Body of pancreas (tissue), 4 donors: ENCODE measurements around the gene LRRC3. TPM values are rescaled to one million over a fixed set of nuclear protein-coding genes. Genes with fewer than 3 reads are reported as not detected.
A peak's percentile ranks its signal among the peaks of the same experiment; 100 is the strongest.
"Not testable (repeated sequence)": the region's sequence is repeated elsewhere in the genome, so short reads cannot be mapped to it uniquely, and the experiment has no call there.

Source experiments
- ATAC-seq: fragments of 150-250 bp; one replicate; pipeline ENCODE4 v1.9.1; 2016
- DNase-seq, 4 donors: peaks; one replicate each; pipeline ENCODE4 v3.0.0-alpha.2; 2019
- H3K27ac ChIP-seq, 4 donors: fragments of 200-600 bp; sonication (generic); 1 replicate in 3 of 4; 2 replicates in 1 of 4; pipeline versions ENCODE4 v1.5.1 to v1.6.1; 2016 to 2019; ENCODE audit warnings: mild to moderate bottlenecking in 1 of 4, mixed read lengths in 1 of 4, moderate library complexity in 1 of 4
- H3K27me3 ChIP-seq, 2 donors: fragments of 200-600 bp; sonication (generic); one replicate each; pipeline ENCODE4 v1.6.0; 2016; ENCODE audit warnings: mild to moderate bottlenecking in 1 of 2
- H3K36me3 ChIP-seq, 2 donors: fragments of 200-600 bp; sonication (generic); replicated peaks in 1 of 2; 2 replicates each; pipeline ENCODE4 v1.5.1; 2016; ENCODE audit warnings: low read depth in 2 of 2; ENCODE audit not compliant: insufficient read depth in 1 of 2
- H3K4me1 ChIP-seq: fragments of 200-600 bp; sonication (generic); one replicate; pipeline ENCODE4 v1.6.0; 2016
- H3K4me3 ChIP-seq, 2 donors: fragments of 200-600 bp; sonication (generic); 1 replicate in 1 of 2; 2 replicates in 1 of 2; pipeline ENCODE4 v1.5.1; 2016 to 2019
- H3K9me3 ChIP-seq, 3 donors: fragments of 200-600 bp; sonication (generic); 1 replicate in 2 of 3; 2 replicates in 1 of 3; pipeline ENCODE4 v1.5.1; 2016
- POLR2A ChIP-seq, 3 donors: fragments of 450-650 bp; IDR thresholded peaks; one replicate each; pipeline ENCODE4 v1.6.1; 2016; ENCODE audit warnings: antibody characterized with exemption in 3 of 3, mild to moderate bottlenecking in 2 of 3
- WGBS, 2 donors: methylation state at CpG; one replicate each; pipeline ENCODE4 v1.1.5; 2017; 5-methylcytosine and 5-hydroxymethylcytosine counted together
- intact Hi-C: fragments of 100-400 bp; cut with DNase I; formaldehyde crosslinking; loops from one replicate; pipeline ENCODE4 v1.15.1; 2023
- total RNA-seq, 2 donors: library from RNA; depleted of rRNA; stranded (reverse); fragments of >200 nt; gene quantifications; one replicate each; pipeline ENCODE4 v1.1.0, GENCODE V29; 2016
- TF ChIP-seq, protein P1 (sequence below), 7 experiments: fragments of 450-650 bp in 4 of 7; fragments of 200-600 bp in 3 of 7; sonication (generic) in 3 of 7; IDR thresholded peaks; one replicate each; pipeline ENCODE4 v1.5.1; 2016 to 2019; ENCODE audit warnings: antibody characterized with exemption in 7 of 7

The LRRC3 gene
- total RNA-seq, 2 donors from 2014 or later = 0.33 to 1.0 TPM

DNA sequence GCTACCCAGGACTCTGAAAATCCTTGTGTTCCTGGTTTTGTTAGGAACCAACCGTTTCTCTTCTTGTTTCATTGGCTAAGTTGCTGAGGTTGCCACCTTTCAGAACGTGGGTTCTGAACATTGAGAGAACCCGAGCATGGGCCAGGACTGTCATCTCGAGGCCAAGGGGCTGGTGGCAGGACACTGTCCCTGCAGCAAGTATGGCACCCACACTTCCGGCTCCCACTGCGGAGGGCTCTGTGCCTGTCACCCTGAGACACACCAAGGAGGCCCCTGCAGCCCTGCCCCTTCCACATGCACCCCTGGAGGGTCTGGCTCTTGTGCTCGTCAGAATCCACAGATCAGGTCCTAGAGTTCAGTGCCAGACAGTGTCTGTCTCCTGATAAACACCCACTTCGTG is 39.1 kb upstream of the LRRC3 start:
- Histone ChIP-seq H3K36me3 (no peaks in the 10 kb centered on the region), H3K9me3 (no peaks in the 10 kb centered on the region), H3K27ac (no peak overlapping the region), H3K4me1 (no peaks in the 10 kb centered on the region), H3K4me3 (no peak overlapping the region), H3K27me3 (no peaks in the 10 kb centered on the region)
- ATAC-seq (no peak), DNase-seq (no peak)
- intact Hi-C loops = no loop called here
- WGBS, 2 donors = 42 to 46% methylated on average over 4 to 8 of the region's 8 CpGs
- no peak for TF ChIP-seq POLR2A (IDR thresholded peaks at IDR 0.05)
- TF ChIP-seq, protein P1, sequence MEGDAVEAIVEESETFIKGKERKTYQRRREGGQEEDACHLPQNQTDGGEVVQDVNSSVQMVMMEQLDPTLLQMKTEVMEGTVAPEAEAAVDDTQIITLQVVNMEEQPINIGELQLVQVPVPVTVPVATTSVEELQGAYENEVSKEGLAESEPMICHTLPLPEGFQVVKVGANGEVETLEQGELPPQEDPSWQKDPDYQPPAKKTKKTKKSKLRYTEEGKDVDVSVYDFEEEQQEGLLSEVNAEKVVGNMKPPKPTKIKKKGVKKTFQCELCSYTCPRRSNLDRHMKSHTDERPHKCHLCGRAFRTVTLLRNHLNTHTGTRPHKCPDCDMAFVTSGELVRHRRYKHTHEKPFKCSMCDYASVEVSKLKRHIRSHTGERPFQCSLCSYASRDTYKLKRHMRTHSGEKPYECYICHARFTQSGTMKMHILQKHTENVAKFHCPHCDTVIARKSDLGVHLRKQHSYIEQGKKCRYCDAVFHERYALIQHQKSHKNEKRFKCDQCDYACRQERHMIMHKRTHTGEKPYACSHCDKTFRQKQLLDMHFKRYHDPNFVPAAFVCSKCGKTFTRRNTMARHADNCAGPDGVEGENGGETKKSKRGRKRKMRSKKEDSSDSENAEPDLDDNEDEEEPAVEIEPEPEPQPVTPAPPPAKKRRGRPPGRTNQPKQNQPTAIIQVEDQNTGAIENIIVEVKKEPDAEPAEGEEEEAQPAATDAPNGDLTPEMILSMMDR (IDR thresholded peaks at IDR 0.05) = no peak

DNA sequence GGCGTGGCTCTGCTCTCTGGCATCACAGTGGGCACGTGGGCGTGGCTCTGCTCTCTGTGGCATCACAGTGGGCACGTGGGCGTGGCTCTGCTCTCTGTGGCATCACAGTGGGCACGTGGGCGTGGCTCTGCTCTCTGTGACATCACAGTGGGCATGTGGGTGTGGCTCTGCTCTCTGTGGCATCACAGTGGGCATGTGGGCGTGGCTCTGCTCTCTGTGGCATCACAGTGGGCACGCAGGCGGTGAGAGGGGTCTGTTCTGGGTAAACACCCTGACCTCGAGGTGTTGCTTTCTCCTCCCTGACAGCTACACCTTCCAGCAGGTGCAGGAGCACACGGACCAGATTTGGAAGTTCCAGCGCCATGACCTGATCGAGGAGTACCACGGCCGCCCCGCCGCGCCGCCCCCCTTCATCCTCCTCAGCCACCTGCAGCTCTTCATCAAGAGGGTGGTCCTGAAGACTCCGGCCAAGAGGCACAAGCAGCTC is 37.6 kb upstream of the LRRC3 start:
- H3K4me1 ChIP-seq, H3K9me3 ChIP-seq, H3K4me3 ChIP-seq, ATAC-seq, intact Hi-C loops, H3K27me3 ChIP-seq, H3K27ac ChIP-seq, H3K36me3 ChIP-seq: not testable (repeated sequence)
- DNase-seq = peak in 1 of 4 donors; percentile 4
- WGBS, 2 donors = 87% methylated on average over 9 to 18 of the region's 21 CpGs

DNA sequence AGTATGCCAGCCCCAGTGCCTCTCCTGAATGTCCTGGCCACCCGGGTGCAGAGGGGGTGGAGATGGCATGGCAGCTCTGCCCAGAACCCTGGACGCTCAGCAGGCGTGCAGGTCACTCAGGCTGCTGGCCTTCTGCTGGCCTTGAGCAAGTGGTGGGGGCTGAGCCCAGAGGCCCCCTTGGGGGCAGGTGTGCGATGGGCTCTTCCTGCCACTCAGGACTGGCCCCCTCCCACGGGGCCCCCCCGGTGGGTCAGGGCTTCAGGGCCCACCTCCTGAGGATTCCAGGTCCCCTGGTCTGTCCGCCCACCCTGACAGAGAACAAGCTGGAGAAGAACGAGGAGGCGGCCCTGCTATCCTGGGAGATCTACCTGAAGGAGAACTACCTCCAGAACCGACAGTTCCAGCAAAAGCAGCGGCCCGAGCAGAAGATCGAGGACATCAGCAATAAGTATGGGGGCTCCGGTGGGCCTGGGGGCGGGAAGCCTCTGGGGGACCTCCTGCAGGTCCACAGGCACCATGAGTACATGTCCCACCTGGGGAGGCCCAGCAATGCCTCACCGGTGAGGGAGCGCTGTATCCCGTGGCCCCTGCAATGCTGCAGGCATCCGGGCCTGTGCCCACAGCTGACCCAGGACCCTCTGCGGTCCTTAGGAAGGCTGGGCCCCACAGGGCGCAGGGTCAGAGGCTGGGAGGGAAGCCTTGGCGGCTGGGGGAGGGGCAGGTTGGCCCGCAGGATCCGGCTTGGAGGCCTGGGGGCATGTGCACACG is 37.0 kb upstream of the LRRC3 start:
- WGBS, 2 donors = 75% methylated on average over 25 of the region's 25 CpGs; no CpG with 5 or more reads in 1 of the 2 donors
- Histone ChIP-seq H3K4me3 (no peak overlapping the region), H3K4me1 (no peaks in the 10 kb centered on the region), H3K36me3 (no peaks in the 10 kb centered on the region), H3K27me3 (no peaks in the 10 kb centered on the region), H3K9me3 (no peaks in the 10 kb centered on the region), H3K27ac (no peak overlapping the region)
- TF ChIP-seq POLR2A (IDR thresholded peaks at IDR 0.05) = no peak
- TF ChIP-seq, protein P1 (IDR thresholded peaks at IDR 0.05) = no peak
- intact Hi-C loops = no loop called here
- ATAC-seq (no peak), DNase-seq (peak in 1 of 4 donors; percentile 9)

DNA sequence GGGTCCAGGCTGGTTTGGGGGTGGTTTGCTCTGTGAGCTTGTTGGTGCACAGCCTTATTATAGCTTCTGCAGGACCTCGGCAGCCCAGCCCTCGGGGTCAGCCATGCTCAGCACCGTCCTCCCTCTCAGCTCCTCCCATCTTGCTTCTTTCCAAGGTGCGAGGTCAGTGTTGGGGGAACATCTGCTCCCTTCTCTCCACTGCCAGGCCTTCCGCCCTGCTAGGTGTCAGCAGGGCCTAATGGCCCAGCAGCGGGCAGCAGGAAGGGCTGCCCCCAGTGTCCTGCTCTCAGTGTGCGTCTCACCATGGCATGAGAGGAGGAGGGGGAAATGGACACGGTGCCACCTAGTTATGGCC is 36.5 kb upstream of the LRRC3 start:
- intact Hi-C loops = no loop called here
- Histone ChIP-seq H3K4me3 (no peak overlapping the region), H3K27ac (no peak overlapping the region), H3K9me3 (no peaks in the 10 kb centered on the region), H3K4me1 (no peaks in the 10 kb centered on the region), H3K36me3 (no peaks in the 10 kb centered on the region), H3K27me3 (no peaks in the 10 kb centered on the region)
- TF ChIP-seq POLR2A (IDR thresholded peaks at IDR 0.05) = no peak
- TF ChIP-seq, protein P1 (IDR thresholded peaks at IDR 0.05) = no peak
- DNase-seq = no peak
- ATAC-seq = no peak
- 71 to 84% methylated on average over 5 to 8 of the region's 8 CpGs for WGBS, 2 donors

DNA sequence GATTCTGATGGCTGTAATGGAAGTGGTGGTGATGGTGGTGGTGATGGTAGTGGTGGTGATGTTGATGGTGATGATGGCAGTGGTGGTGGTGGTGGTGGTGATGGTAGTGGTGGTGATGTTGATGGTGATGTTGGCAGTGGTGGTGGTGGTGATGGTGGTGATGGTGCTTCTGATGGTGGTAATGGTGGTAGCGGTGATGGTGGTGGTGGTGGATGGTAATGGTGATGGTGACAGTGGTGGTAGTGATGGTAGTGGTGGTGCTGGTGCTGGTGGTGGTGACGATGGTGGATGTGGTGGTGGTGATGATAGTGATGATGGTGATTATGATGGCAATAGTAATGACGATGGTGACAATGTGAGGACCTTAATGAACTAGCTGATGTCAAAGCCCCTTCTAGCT is 35.6 kb upstream of the LRRC3 start:
- ATAC-seq = no peak
- Histone ChIP-seq H3K27me3 (no peaks in the 10 kb centered on the region), H3K4me3 (no peak overlapping the region), H3K27ac (no peak overlapping the region), H3K9me3 (no peaks in the 10 kb centered on the region), H3K4me1 (no peaks in the 10 kb centered on the region), H3K36me3 (no peaks in the 10 kb centered on the region)
- TF ChIP-seq POLR2A (IDR thresholded peaks at IDR 0.05) = no peak
- TF ChIP-seq, protein P1 (IDR thresholded peaks at IDR 0.05) = no peak
- 79 to 88% methylated on average over 3 of the region's 3 CpGs for WGBS, 2 donors
- no peak for DNase-seq
- intact Hi-C loops = no loop called here
